GM10266 (cell line): ENCODE results near the gene HHIPL2.

Source experiments
- DNase-seq: peaks from one replicate; pipeline ENCODE4 v3.0.0; 2012; ENCODE audit errors: extremely low spot score
- TF ChIP-seq, protein P1 (sequence below): IDR thresholded peaks from 2 replicates; pipeline ENCODE4 v1.5.1; 2012; ENCODE audit warnings: mild to moderate bottlenecking, low read depth; ENCODE audit not compliant: control insufficient read depth, insufficient read depth; ENCODE audit errors: missing control alignments

The HHIPL2 gene

GRCh38 chr1:222540598-222540995 lies 7.3 kb downstream of the HHIPL2 start:
- DNase-seq, result no peak
- TF ChIP-seq, protein P1, sequence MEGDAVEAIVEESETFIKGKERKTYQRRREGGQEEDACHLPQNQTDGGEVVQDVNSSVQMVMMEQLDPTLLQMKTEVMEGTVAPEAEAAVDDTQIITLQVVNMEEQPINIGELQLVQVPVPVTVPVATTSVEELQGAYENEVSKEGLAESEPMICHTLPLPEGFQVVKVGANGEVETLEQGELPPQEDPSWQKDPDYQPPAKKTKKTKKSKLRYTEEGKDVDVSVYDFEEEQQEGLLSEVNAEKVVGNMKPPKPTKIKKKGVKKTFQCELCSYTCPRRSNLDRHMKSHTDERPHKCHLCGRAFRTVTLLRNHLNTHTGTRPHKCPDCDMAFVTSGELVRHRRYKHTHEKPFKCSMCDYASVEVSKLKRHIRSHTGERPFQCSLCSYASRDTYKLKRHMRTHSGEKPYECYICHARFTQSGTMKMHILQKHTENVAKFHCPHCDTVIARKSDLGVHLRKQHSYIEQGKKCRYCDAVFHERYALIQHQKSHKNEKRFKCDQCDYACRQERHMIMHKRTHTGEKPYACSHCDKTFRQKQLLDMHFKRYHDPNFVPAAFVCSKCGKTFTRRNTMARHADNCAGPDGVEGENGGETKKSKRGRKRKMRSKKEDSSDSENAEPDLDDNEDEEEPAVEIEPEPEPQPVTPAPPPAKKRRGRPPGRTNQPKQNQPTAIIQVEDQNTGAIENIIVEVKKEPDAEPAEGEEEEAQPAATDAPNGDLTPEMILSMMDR, result no peak

DNA sequence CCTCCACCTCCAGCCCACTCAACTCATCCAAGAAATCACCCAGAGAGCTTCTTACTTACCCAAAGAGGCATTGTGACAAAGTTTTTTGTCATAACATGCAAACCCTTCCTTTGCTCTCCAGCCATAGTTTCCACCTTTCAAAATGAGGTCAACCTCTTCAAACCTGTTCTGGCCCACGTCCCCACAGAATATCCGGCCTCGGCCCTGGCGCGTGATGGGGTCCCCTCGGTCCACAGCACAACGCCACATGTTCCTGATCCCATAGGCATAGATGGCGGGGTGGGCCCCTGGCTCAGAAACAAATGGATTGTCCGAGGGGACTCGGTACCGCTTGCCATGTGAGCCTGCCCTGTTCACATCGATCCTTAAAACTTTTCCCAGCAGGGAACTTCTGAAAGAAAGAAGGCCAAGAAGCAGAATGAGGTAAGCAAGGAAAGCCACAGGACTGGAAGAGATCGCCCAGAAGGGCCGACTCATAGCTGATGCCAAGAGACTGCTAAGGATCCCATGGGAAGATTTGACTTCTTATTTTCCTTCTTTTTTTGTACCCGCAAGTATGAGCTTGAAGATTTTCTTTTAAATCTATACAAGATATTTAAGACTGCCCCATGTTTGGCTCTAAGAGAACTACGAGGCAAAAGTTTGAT lies 7.8 kb downstream of the HHIPL2 start:
- TF ChIP-seq, protein P1, result no peak
- DNase-seq, result no peak

DNA sequence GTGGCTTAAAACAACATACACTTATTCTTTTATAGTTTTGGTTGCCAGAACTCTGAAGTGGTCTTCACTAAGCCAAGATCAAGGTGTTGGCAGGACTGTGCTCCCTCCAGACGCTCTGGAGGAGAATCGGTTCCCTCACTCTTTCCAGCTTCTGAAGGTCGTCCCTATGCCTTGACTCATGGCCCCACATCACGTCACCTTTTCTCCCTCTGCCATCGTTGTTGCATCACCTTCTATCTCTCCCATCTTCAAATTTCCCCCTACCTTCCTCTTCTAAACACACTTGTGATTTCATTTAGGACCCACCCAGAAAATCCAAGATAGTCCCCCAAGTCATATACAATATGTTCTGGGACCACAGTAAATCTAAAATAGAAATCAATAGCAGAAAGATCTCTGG lies 12.4 kb downstream of the HHIPL2 start:
- TF ChIP-seq, protein P1, result no peak
- DNase-seq, result no peak

DNA sequence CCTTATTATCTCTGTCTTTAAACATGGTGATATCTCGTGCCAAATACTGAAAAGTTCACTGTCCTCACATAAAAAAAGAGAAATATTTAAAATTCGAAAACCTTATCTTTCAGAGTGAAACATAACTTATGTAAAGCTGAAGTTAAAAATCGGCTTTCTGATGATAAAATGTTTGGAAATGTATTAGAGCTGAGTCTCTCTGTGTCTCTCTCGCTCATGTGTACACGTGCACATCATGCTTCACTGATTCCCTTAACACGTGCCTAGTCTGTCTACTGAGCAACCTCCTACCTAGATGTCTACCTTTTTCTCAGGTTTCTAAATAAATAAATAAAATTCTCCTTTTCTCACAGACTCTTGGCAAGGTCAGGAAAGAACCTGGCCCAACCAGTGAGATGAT lies 17.1 kb downstream of the HHIPL2 start:
- TF ChIP-seq, protein P1, result no peak
- DNase-seq, result no peak

GRCh38 chr1:222529916-222530315 lies 18.0 kb downstream of the HHIPL2 start:
- no peak for DNase-seq
- TF ChIP-seq, protein P1, result no peak

GRCh38 chr1:222529181-222529580 lies 18.7 kb downstream of the HHIPL2 start:
- no peak for DNase-seq
- TF ChIP-seq, protein P1, result no peak

DNA sequence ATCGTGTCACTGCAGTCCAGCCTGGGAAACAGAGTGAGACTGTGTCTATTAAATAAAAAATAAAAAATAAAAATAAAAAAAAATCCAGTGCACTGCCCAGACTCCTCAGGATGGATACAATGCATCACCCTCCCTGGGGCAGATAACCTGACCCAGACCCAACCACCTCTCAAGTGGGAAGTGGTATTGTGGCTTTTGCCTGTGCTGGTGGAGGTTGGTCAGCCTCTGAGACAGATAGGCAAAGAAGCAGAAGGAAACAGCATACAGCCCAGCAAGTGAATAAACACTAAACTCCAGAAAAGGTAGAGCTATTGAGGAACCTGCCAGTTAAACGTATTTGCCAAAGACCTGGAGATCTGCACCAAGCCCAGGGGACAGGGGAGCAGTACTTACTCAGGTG lies 22.0 kb downstream of the HHIPL2 start:
- TF ChIP-seq, protein P1, result no peak
- DNase-seq, result no peak
